ENCODE results near the gene CELA2A. TPM values are rescaled to one million over a fixed set of nuclear protein-coding genes. Genes with fewer than 3 reads are reported as not detected.

Gene CELA2A
- total RNA-seq, 3 donors from 2014 or later (not counting 1 experiment from before 2014, with no cell fraction given): not detected

DNA sequence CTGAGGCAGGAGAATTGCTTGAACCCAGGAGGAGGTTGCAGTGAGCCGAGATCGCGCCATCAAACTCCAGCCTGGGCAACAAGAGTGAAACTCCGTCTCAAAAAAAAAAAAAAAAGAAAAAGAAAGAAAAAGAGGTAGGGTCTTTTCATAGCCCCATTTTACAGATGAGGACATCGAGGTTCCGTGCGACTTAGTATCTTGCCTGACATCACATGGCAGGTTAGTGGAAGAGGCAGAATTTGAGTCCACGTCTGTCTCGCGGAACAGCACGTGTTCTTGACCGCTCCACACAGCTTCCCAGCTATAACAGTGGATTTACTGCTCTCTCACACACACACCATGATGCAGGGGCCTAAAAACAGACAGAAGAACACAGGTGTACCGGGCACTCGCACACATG, 17.2 kb upstream of the CELA2A start:
- H3K4me1 Mint-ChIP-seq: peaks cover 16 to 22% of the 10 kb centered on the region in 2 donors
- no peak for ATAC-seq
- DNase-seq: no peak
- 95% methylated on average over 14 of the region's 14 CpGs for WGBS (ENCODE audit: insufficient coverage)
- TF ChIP-seq, protein P1, sequence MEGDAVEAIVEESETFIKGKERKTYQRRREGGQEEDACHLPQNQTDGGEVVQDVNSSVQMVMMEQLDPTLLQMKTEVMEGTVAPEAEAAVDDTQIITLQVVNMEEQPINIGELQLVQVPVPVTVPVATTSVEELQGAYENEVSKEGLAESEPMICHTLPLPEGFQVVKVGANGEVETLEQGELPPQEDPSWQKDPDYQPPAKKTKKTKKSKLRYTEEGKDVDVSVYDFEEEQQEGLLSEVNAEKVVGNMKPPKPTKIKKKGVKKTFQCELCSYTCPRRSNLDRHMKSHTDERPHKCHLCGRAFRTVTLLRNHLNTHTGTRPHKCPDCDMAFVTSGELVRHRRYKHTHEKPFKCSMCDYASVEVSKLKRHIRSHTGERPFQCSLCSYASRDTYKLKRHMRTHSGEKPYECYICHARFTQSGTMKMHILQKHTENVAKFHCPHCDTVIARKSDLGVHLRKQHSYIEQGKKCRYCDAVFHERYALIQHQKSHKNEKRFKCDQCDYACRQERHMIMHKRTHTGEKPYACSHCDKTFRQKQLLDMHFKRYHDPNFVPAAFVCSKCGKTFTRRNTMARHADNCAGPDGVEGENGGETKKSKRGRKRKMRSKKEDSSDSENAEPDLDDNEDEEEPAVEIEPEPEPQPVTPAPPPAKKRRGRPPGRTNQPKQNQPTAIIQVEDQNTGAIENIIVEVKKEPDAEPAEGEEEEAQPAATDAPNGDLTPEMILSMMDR (IDR thresholded peaks at IDR 0.05): no peak
- peak overlapping the region in 1 of 2 donors; percentile 31 for H3K27ac Mint-ChIP-seq
- H3K27me3 ChIP-seq (ENCODE audit: control insufficient read depth, insufficient read depth, low read length): no peaks in the 10 kb centered on the region
- H3K36me3 ChIP-seq (ENCODE audit: control insufficient read depth, insufficient read depth, low read length): no peaks in the 10 kb centered on the region
- peaks cover 13% of the 10 kb centered on the region for H3K4me1 ChIP-seq (ENCODE audit: control insufficient read depth, insufficient read depth, low read length)
- no peaks in the 10 kb centered on the region for H3K36me3 Mint-ChIP-seq
- H3K4me3 Mint-ChIP-seq: peak overlapping the region; percentile 1
- no peak overlapping the region for H3K4me3 ChIP-seq (ENCODE audit: low read length)
- no peaks in the 10 kb centered on the region for H3K9me3 Mint-ChIP-seq
- intact Hi-C loops (cut with micrococcal nuclease): no loop called here
- no peak overlapping the region for H3K27ac ChIP-seq (ENCODE audit: low read length)
- peaks cover 3 to 11% of the 10 kb centered on the region in 2 donors for H3K27me3 Mint-ChIP-seq (ENCODE audit: low read depth in 2 of 2)
- H3K9me3 ChIP-seq (ENCODE audit: control insufficient read depth, insufficient read depth, low read length): no peaks in the 10 kb centered on the region

DNA sequence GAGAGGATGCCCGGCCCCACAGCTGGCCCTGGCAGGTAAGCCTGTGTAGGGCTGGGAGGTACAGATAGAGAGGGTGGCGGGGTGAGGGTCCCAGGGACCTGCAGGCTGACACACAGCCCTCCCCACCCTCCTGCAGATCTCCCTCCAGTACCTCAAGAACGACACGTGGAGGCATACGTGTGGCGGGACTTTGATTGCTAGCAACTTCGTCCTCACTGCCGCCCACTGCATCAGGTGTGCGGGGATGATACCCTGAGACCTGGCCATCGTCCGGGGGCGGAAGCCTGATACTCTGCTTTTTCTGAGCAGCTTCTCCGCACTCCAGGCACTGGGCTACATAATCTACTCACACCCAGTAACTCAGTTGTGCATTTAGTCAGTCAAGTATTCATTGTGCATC, 16.2 kb upstream of the CELA2A start:
- H3K27ac Mint-ChIP-seq: no peak overlapping the region
- H3K9me3 ChIP-seq (ENCODE audit: control insufficient read depth, insufficient read depth, low read length): no peaks in the 10 kb centered on the region
- WGBS (ENCODE audit: insufficient coverage): 92% methylated on average over 13 of the region's 13 CpGs
- H3K4me3 ChIP-seq (ENCODE audit: low read length): no peak overlapping the region
- TF ChIP-seq, protein P1 (IDR thresholded peaks at IDR 0.05): no peak
- no peaks in the 10 kb centered on the region for H3K36me3 ChIP-seq (ENCODE audit: control insufficient read depth, insufficient read depth, low read length)
- peaks cover 7 to 11% of the 10 kb centered on the region in 2 donors for H3K27me3 Mint-ChIP-seq (ENCODE audit: low read depth in 2 of 2)
- no peak overlapping the region for H3K27ac ChIP-seq (ENCODE audit: low read length)
- DNase-seq: no peak
- peaks cover 10% of the 10 kb centered on the region for H3K4me1 ChIP-seq (ENCODE audit: control insufficient read depth, insufficient read depth, low read length)
- no peaks in the 10 kb centered on the region for H3K27me3 ChIP-seq (ENCODE audit: control insufficient read depth, insufficient read depth, low read length)
- no peak for ATAC-seq
- H3K36me3 Mint-ChIP-seq: no peaks in the 10 kb centered on the region
- no peaks in the 10 kb centered on the region for H3K9me3 Mint-ChIP-seq
- peaks cover 11 to 18% of the 10 kb centered on the region in 2 donors for H3K4me1 Mint-ChIP-seq
- intact Hi-C loops (cut with micrococcal nuclease): no loop called here
- no peak overlapping the region for H3K4me3 Mint-ChIP-seq

DNA sequence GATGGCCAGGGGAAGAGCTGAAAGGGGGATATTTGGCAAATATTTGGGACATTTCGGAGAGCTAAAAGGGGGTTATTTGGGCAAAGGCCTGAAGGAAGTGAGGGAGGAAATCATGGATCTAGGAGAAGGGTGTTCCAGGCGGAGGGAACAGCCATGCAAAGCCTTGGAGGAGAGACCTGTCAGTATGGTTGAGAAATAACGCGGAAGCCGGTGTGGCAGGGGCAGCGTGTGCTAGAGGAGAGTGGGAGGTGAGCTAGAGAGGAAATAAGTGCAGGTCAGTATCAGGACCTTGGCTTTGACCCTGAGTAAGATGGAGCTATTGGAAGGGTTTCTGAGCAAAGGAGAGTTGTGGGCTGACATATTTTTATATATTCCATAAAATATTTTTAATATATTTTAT, 15.3 kb upstream of the CELA2A start:
- 92% methylated on average over 6 of the region's 6 CpGs for WGBS (ENCODE audit: insufficient coverage)
- H3K4me3 Mint-ChIP-seq: no peak overlapping the region
- H3K4me3 ChIP-seq (ENCODE audit: low read length): no peak overlapping the region
- no peaks in the 10 kb centered on the region for H3K9me3 ChIP-seq (ENCODE audit: control insufficient read depth, insufficient read depth, low read length)
- H3K36me3 ChIP-seq (ENCODE audit: control insufficient read depth, insufficient read depth, low read length): no peaks in the 10 kb centered on the region
- peaks cover 13 to 21% of the 10 kb centered on the region in 2 donors for H3K4me1 Mint-ChIP-seq
- H3K27me3 ChIP-seq (ENCODE audit: control insufficient read depth, insufficient read depth, low read length): peaks cover 3% of the 10 kb centered on the region
- peaks cover 10 to 18% of the 10 kb centered on the region in 2 donors for H3K27me3 Mint-ChIP-seq (ENCODE audit: low read depth in 2 of 2)
- peak overlapping the region in 1 of 2 donors; percentile 40 for H3K27ac Mint-ChIP-seq
- TF ChIP-seq, protein P1 (IDR thresholded peaks at IDR 0.05): no peak
- H3K36me3 Mint-ChIP-seq: no peaks in the 10 kb centered on the region
- no peak for DNase-seq
- no peak for ATAC-seq
- intact Hi-C loops (cut with micrococcal nuclease): no loop called here
- no peaks in the 10 kb centered on the region for H3K9me3 Mint-ChIP-seq
- H3K4me1 ChIP-seq (ENCODE audit: control insufficient read depth, insufficient read depth, low read length): peaks cover 13% of the 10 kb centered on the region
- no peak overlapping the region for H3K27ac ChIP-seq (ENCODE audit: low read length)

DNA sequence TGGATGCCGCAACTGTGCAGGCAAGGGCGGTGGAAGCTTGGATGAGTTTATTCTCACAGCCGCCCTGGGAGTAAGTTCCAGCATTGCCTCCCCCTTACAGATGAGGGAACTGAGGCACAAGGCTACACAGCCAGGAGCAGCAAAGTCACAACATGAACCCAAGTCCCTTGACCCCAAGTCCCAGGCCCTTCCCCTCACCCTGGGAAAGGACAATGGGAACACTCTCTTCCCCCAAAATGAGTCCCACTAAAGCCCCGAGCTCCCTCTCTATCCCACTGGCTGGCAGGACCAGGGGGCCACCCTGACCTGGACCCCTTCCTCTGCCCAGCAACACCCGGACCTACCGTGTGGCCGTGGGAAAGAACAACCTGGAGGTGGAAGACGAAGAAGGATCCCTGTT, 14.4 kb upstream of the CELA2A start:
- Mint-ChIP-seq H3K4me3 (no peak overlapping the region), H3K36me3 (no peaks in the 10 kb centered on the region), H3K27ac (no peak overlapping the region), H3K4me1 (peaks cover 13 to 14% of the 10 kb centered on the region in 2 donors), H3K27me3 (ENCODE audit: low read depth in 2 of 2) (peaks cover 10 to 22% of the 10 kb centered on the region in 2 donors), H3K9me3 (no peaks in the 10 kb centered on the region)
- Histone ChIP-seq H3K27ac (ENCODE audit: low read length) (no peak overlapping the region), H3K4me1 (ENCODE audit: control insufficient read depth, insufficient read depth, low read length) (peaks cover 15% of the 10 kb centered on the region), H3K27me3 (ENCODE audit: control insufficient read depth, insufficient read depth, low read length) (peaks cover 10% of the 10 kb centered on the region), H3K36me3 (ENCODE audit: control insufficient read depth, insufficient read depth, low read length) (no peaks in the 10 kb centered on the region), H3K4me3 (ENCODE audit: low read length) (no peak overlapping the region), H3K9me3 (ENCODE audit: control insufficient read depth, insufficient read depth, low read length) (no peaks in the 10 kb centered on the region)
- DNase-seq: no peak
- intact Hi-C loops (cut with micrococcal nuclease): no loop called here
- no peak for ATAC-seq
- TF ChIP-seq, protein P1 (IDR thresholded peaks at IDR 0.05): no peak
- WGBS (ENCODE audit: insufficient coverage): 95% methylated on average over 8 of the region's 8 CpGs
